Keratinocyte (primary cell): ENCODE measurements around the gene HIRA.

ENCODE experiments used
- EZH2 ChIP-seq: IDR thresholded peaks from one replicate; pipeline ENCODE4 v1.6.1; 2012; ENCODE audit warnings: inconsistent platforms, mild to moderate bottlenecking, low read length, moderate library complexity
- TF ChIP-seq, protein P1 (sequence below), 3 experiments: IDR thresholded peaks in 1 of 3; conservative IDR thresholded peaks in 1 of 3; optimal IDR thresholded peaks in 1 of 3; 2 replicates in 2 of 3; 3 replicates in 1 of 3; pipeline versions ENCODE3 to v1.5.1; 2011; ENCODE audit warnings: low read length in 3 of 3, mild to moderate bottlenecking in 3 of 3, moderate library complexity in 2 of 3, control low read depth in 1 of 3, inconsistent platforms in 1 of 3; ENCODE audit not compliant: insufficient read depth in 2 of 3; ENCODE audit errors: extremely low read depth in 1 of 3

DNA sequence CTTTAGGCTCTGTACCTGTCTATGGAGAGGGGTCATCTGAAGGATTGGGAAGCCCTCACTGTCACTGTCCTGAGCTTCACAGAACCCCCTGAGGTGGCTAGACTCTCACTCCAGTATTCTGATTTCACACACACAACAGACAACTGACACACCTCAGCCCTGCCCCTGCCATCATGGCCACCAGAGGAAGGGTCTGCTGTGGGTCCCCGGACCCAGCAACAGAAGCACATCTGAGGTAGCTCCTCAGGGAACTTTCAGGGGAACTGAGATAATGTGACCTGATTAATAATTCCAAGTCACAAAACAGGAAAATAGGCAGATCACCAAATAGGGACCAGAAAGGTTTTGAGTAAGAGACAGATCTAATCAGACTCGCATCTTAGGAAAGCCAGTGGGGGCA, 23.5 kb upstream of the HIRA start:
- TF ChIP-seq, protein P1, sequence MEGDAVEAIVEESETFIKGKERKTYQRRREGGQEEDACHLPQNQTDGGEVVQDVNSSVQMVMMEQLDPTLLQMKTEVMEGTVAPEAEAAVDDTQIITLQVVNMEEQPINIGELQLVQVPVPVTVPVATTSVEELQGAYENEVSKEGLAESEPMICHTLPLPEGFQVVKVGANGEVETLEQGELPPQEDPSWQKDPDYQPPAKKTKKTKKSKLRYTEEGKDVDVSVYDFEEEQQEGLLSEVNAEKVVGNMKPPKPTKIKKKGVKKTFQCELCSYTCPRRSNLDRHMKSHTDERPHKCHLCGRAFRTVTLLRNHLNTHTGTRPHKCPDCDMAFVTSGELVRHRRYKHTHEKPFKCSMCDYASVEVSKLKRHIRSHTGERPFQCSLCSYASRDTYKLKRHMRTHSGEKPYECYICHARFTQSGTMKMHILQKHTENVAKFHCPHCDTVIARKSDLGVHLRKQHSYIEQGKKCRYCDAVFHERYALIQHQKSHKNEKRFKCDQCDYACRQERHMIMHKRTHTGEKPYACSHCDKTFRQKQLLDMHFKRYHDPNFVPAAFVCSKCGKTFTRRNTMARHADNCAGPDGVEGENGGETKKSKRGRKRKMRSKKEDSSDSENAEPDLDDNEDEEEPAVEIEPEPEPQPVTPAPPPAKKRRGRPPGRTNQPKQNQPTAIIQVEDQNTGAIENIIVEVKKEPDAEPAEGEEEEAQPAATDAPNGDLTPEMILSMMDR (optimal IDR thresholded peaks at IDR 0.05 in 1 of 3, IDR thresholded peaks at IDR 0.05 in 1 of 3, conservative IDR thresholded peaks at IDR 0.05 in 1 of 3; ENCODE audit: extremely low read depth in 1 of 3, insufficient read depth in 2 of 3, low read length in 3 of 3) = no peak
- no peak for TF ChIP-seq EZH2
